ENCODE measurements around the gene APBA2. TPM values are rescaled to one million over a fixed set of nuclear protein-coding genes. Genes with fewer than 3 reads are reported as not detected.
"Not testable (repeated sequence)": the region's sequence is repeated elsewhere in the genome, so short reads cannot be mapped to it uniquely, and the experiment has no call there.

APBA2 gene
- total and polyA plus RNA-seq, 7 donors, result 0.06 to 0.36 (median 0.08) TPM; not detected in 2

- H3K4me3 ChIP-seq; H3K36me3 ChIP-seq (ENCODE audit: insufficient read depth in 1 of 2, low read depth in 1 of 2); intact Hi-C loops (cut with DNase I); DNase-seq; H3K27me3 ChIP-seq (ENCODE audit: insufficient read depth in 3 of 3, low read length in 2 of 3); H3K4me1 ChIP-seq; ATAC-seq; H3K9me3 ChIP-seq; H3K27ac ChIP-seq: not testable (repeated sequence)
- WGBS, 3 donors, result 21 to 26% (median 22%) methylated on average over 5 of the region's 5 CpGs
These were observed 32.1 kb upstream of the APBA2 start for GRCh38 chr15:28853654-28854053.

GRCh38 chr15:28854578-28854977 lies 31.2 kb upstream of the APBA2 start:
- H3K9me3 ChIP-seq; DNase-seq; H3K4me3 ChIP-seq; H3K27ac ChIP-seq; H3K36me3 ChIP-seq (ENCODE audit: insufficient read depth in 1 of 2, low read depth in 1 of 2); ATAC-seq; H3K27me3 ChIP-seq (ENCODE audit: insufficient read depth in 3 of 3, low read length in 2 of 3); H3K4me1 ChIP-seq; intact Hi-C loops (cut with DNase I): not testable (repeated sequence)
- WGBS, 3 donors, result 73 to 89% (median 81%) methylated on average over 2 of the region's 2 CpGs

GRCh38 chr15:28861031-28861534 lies 24.7 kb upstream of the APBA2 start:
- intact Hi-C loops (cut with DNase I), result no loop called here
- Histone ChIP-seq H3K27me3 (ENCODE audit: insufficient read depth in 3 of 3, low read length in 2 of 3) (no peaks in the 10 kb centered on the region), H3K9me3 (no peaks in the 10 kb centered on the region), H3K36me3 (ENCODE audit: insufficient read depth in 1 of 2, low read depth in 1 of 2) (no peaks in the 10 kb centered on the region), H3K4me1 (no peaks in the 10 kb centered on the region), H3K4me3 (no peak overlapping the region), H3K27ac (no peak overlapping the region)
- DNase-seq (peak; percentile 34 to 70), ATAC-seq (peak in 3 of 4 donors; percentile 53 to 63 (median 56))
- TF ChIP-seq CTCF (IDR thresholded peaks at IDR 0.05), result no peak
- WGBS, 3 donors, result 69 to 78% (median 70%) methylated on average over 16 of the region's 16 CpGs

- H3K4me1 ChIP-seq; H3K36me3 ChIP-seq (ENCODE audit: insufficient read depth in 1 of 2, low read depth in 1 of 2); intact Hi-C loops (cut with DNase I); H3K27ac ChIP-seq; DNase-seq; H3K9me3 ChIP-seq; H3K4me3 ChIP-seq; H3K27me3 ChIP-seq (ENCODE audit: insufficient read depth in 3 of 3, low read length in 2 of 3): not testable (repeated sequence)
- peak in 1 of 4 donors; percentile 23 for ATAC-seq
- WGBS, 3 donors, result 90 to 94% (median 91%) methylated on average over 11 of the region's 11 CpGs
These were observed 24.0 kb upstream of the APBA2 start for GRCh38 chr15:28861589-28862293.

GRCh38 chr15:28868744-28869345 lies 16.9 kb upstream of the APBA2 start:
- peaks cover 0 to 3% (median 0%) of the 10 kb centered on the region in 3 donors for H3K27me3 ChIP-seq (ENCODE audit: insufficient read depth in 3 of 3, low read length in 2 of 3)
- no peaks in the 10 kb centered on the region for H3K4me1 ChIP-seq
- H3K9me3 ChIP-seq, result no peaks in the 10 kb centered on the region
- TF ChIP-seq CTCF (IDR thresholded peaks at IDR 0.05), result no peak
- ATAC-seq (no peak), DNase-seq (no peak)
- H3K4me3 ChIP-seq, result no peak overlapping the region
- H3K27ac ChIP-seq, result no peak overlapping the region
- H3K36me3 ChIP-seq (ENCODE audit: insufficient read depth in 1 of 2, low read depth in 1 of 2), result no peaks in the 10 kb centered on the region
- intact Hi-C loops (cut with DNase I), result no loop called here
- WGBS, 3 donors, result 65 to 70% (median 65%) methylated on average over 9 of the region's 9 CpGs

GRCh38 chr15:28871168-28871567 lies 14.6 kb upstream of the APBA2 start:
- WGBS, 3 donors, result 85 to 93% (median 89%) methylated on average over 3 of the region's 3 CpGs
- TF ChIP-seq CTCF (IDR thresholded peaks at IDR 0.05), result no peak
- Histone ChIP-seq H3K4me1 (no peaks in the 10 kb centered on the region), H3K9me3 (no peaks in the 10 kb centered on the region), H3K27me3 (ENCODE audit: insufficient read depth in 3 of 3, low read length in 2 of 3) (peaks cover 0 to 3% (median 0%) of the 10 kb centered on the region in 3 donors), H3K36me3 (ENCODE audit: insufficient read depth in 1 of 2, low read depth in 1 of 2) (no peaks in the 10 kb centered on the region), H3K27ac (no peak overlapping the region), H3K4me3 (no peak overlapping the region)
- intact Hi-C loops (cut with DNase I), result no loop called here
- DNase-seq (no peak), ATAC-seq (no peak)

Data from psoas muscle (tissue), 8 donors.